Ovary (tissue), 3 donors: ENCODE results near the gene EDN1.

Experiments
- EP300 ChIP-seq: sonication (generic); formaldehyde crosslinking; IDR thresholded peaks from one replicate; pipeline ENCODE4 v1.6.1; 2017; ENCODE audit warnings: antibody characterized with exemption
- TF ChIP-seq, protein P1 (sequence below), 3 donors: fragments of 450-650 bp in 2 of 3; fragments of 200-600 bp in 1 of 3; IDR thresholded peaks; one replicate each; pipeline versions ENCODE4 v1.5.1 to v1.8.0; 2016 to 2022; ENCODE audit warnings: antibody characterized with exemption in 3 of 3, mild to moderate bottlenecking in 1 of 3
- donor health status: DM: no; HTN: no; CAD: no.

GRCh38 chr6:12275107-12275506 is 15.1 kb upstream of the EDN1 start:
- TF ChIP-seq, protein P1, sequence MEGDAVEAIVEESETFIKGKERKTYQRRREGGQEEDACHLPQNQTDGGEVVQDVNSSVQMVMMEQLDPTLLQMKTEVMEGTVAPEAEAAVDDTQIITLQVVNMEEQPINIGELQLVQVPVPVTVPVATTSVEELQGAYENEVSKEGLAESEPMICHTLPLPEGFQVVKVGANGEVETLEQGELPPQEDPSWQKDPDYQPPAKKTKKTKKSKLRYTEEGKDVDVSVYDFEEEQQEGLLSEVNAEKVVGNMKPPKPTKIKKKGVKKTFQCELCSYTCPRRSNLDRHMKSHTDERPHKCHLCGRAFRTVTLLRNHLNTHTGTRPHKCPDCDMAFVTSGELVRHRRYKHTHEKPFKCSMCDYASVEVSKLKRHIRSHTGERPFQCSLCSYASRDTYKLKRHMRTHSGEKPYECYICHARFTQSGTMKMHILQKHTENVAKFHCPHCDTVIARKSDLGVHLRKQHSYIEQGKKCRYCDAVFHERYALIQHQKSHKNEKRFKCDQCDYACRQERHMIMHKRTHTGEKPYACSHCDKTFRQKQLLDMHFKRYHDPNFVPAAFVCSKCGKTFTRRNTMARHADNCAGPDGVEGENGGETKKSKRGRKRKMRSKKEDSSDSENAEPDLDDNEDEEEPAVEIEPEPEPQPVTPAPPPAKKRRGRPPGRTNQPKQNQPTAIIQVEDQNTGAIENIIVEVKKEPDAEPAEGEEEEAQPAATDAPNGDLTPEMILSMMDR (IDR thresholded peaks at IDR 0.05), result no peak
- TF ChIP-seq EP300, result no peak
